HepG2 (cell line): Measurements from ENCODE around the gene CNNM4. TPM values are rescaled to one million over a fixed set of nuclear protein-coding genes. Genes with fewer than 3 reads are reported as not detected.

Experiments
- ARNT ChIP-seq: fragments of 450-650 bp; IDR thresholded peaks from 2 replicates; pipeline ENCODE4 v1.6.1; 2017
- CHCHD3 ChIP-seq: sonication (generic); formaldehyde crosslinking; IDR thresholded peaks from 2 replicates; pipeline ENCODE4 v1.8.0; 2022; ENCODE audit warnings: mild to moderate bottlenecking, missing genetic modification reagents, moderate library complexity
- EEA1 ChIP-seq: sonication (generic); formaldehyde crosslinking; IDR thresholded peaks from 2 replicates; pipeline ENCODE4 v1.5.1; 2020; ENCODE audit warnings: mild to moderate bottlenecking, missing genetic modification reagents, borderline replicate concordance
- FOXJ3 ChIP-seq: sonication (generic); formaldehyde crosslinking; IDR thresholded peaks from 2 replicates; pipeline ENCODE4 v1.4.0; 2020; ENCODE audit warnings: missing genetic modification reagents, mild to moderate bottlenecking, borderline replicate concordance
- HIVEP1 ChIP-seq: sonication (generic); formaldehyde crosslinking; IDR thresholded peaks from 2 replicates; pipeline ENCODE4 v1.4.0; 2020; ENCODE audit warnings: mild to moderate bottlenecking, missing genetic modification reagents
- MED13 ChIP-seq: sonication (generic); formaldehyde crosslinking; IDR thresholded peaks from 2 replicates; pipeline ENCODE4 v1.5.0; 2020; ENCODE audit warnings: missing genetic modification reagents
- NCOA2 ChIP-seq: sonication (generic); formaldehyde crosslinking; IDR thresholded peaks from 2 replicates; pipeline ENCODE4 v1.8.0; 2022; ENCODE audit warnings: inconsistent platforms
- PHF20 ChIP-seq: sonication (generic); formaldehyde crosslinking; IDR thresholded peaks from 2 replicates; pipeline ENCODE4 v1.5.0; 2020; ENCODE audit warnings: mild to moderate bottlenecking, missing genetic modification reagents
- ZBTB7B ChIP-seq: sonication (generic); formaldehyde crosslinking; IDR thresholded peaks from 2 replicates; pipeline ENCODE4 v1.4.0; 2020; ENCODE audit warnings: missing genetic modification reagents
- ZFY ChIP-seq: sonication (generic); formaldehyde crosslinking; IDR thresholded peaks from 2 replicates; pipeline ENCODE4 v1.4.0; 2020; ENCODE audit warnings: missing genetic modification reagents
- ZNF101 ChIP-seq: sonication (generic); formaldehyde crosslinking; IDR thresholded peaks from 2 replicates; pipeline ENCODE4 v1.4.0; 2020; ENCODE audit warnings: mild to moderate bottlenecking, low read depth, missing genetic modification reagents, borderline replicate concordance
- ZNF180 ChIP-seq: sonication (generic); formaldehyde crosslinking; IDR thresholded peaks from 2 replicates; pipeline ENCODE4 v1.4.0; 2020; ENCODE audit warnings: low read depth, missing genetic modification reagents, borderline replicate concordance
- ZNF782 ChIP-seq: sonication (generic); formaldehyde crosslinking; IDR thresholded peaks from 2 replicates; pipeline ENCODE4 v1.4.0; 2020; ENCODE audit warnings: missing genetic modification reagents, mild to moderate bottlenecking, borderline replicate concordance
- polyA plus RNA-seq, 8 experiments: library from polyadenylated mRNA; depleted of rRNA in 3 of 8; stranded (reverse) in 7 of 8; unstranded in 1 of 8; fragments of >200 nt; fragmentation: Illumina TruSeq in 4 of 8; extraction: Trizol in 4 of 8; gene quantifications; 2 replicates each; pipeline versions ENCODE4 v1.2.1 to v1.2.3, GENCODE V29; 2011 to 2016; ENCODE audit warnings: low read depth in 4 of 8, missing spikeins in 1 of 8, mixed read lengths in 1 of 8; ENCODE audit not compliant: insufficient read depth in 1 of 8
- total RNA-seq, 5 experiments: library from RNA; depleted of rRNA; stranded (reverse); fragments of >200 nt; fragmentation: Illumina TruSeq; extraction: Trizol; gene quantifications; 2 replicates each; pipeline ENCODE4 v1.2.3, GENCODE V29; 2016; ENCODE audit warnings: low read depth in 1 of 5
- TF ChIP-seq, protein P1 (sequence below): sonication (generic); formaldehyde crosslinking; IDR thresholded peaks from 2 replicates; pipeline ENCODE4 v1.8.0; 2022; ENCODE audit warnings: missing genetic modification reagents, mild to moderate bottlenecking, borderline replicate concordance
- TF ChIP-seq, protein P2 (sequence below): sonication (generic); formaldehyde crosslinking; IDR thresholded peaks from 2 replicates; pipeline ENCODE4 v1.9.0; 2022; ENCODE audit warnings: missing genetic modification reagents, mild to moderate bottlenecking, borderline replicate concordance
- TF ChIP-seq, protein P3 (sequence below): sonication (generic); formaldehyde crosslinking; IDR thresholded peaks from 2 replicates; pipeline ENCODE4 v1.4.0; 2020; ENCODE audit warnings: missing genetic modification reagents, borderline replicate concordance
- TF ChIP-seq, protein P4 (sequence below): sonication (generic); formaldehyde crosslinking; IDR thresholded peaks from 2 replicates; pipeline ENCODE4 v1.8.1; 2022; ENCODE audit warnings: low read depth, mild to moderate bottlenecking, missing genetic modification reagents
- TF ChIP-seq, protein P5 (sequence below): sonication (generic); formaldehyde crosslinking; IDR thresholded peaks from 2 replicates; pipeline ENCODE4 v1.4.0; 2020; ENCODE audit warnings: low read depth, mild to moderate bottlenecking, missing genetic modification reagents
- TF ChIP-seq, protein P6 (sequence below): IDR thresholded peaks from 2 replicates; pipeline ENCODE4 v1.6.1; 2016; ENCODE audit warnings: missing compliant biosample characterization, missing genetic modification reagents, borderline replicate concordance

CNNM4 gene
- total and polyA plus RNA-seq, 2 of the 13 experiments (the other 11 are each of a cell fraction or from before 2014, with no cell fraction given) = 5.9 to 8.4 TPM

DNA sequence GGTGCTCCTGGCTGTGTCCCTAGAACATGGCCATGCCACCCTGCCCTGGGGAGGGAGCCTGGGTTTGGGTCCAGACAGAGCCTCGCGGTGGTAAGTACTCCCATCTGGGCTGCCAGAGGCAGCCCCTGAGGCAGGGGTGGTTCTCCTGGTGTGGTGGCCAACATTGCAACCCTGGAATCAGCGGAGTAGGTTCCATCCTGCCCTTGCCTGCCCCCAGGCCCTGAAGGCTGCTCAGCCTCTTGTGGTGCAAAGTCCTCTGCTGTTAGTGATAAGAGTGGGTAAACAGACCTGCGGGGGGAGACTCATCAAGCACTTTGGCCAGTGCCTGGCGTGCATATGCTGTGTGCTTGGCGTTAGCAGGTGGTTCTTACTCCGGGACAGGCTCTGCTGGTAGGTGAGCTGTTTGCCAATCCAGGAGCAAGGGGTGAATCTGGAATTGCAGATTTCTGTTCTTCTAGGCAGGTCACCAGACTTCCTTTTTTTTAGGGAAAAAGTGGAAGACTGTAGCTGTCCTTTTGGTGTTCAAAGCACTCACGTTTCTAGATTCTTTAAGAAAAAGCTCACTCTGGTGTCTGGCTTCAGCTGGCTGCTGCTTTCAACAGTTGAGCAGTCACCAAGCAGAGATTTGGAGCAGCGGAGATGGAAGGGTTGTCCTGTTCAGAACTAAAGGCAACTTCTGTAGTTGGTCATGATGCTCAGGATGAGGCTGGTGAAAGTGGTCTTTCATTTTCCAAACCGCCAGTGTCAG is 58.6 kb downstream of the CNNM4 start (continued):
- TF ChIP-seq, protein P1, sequence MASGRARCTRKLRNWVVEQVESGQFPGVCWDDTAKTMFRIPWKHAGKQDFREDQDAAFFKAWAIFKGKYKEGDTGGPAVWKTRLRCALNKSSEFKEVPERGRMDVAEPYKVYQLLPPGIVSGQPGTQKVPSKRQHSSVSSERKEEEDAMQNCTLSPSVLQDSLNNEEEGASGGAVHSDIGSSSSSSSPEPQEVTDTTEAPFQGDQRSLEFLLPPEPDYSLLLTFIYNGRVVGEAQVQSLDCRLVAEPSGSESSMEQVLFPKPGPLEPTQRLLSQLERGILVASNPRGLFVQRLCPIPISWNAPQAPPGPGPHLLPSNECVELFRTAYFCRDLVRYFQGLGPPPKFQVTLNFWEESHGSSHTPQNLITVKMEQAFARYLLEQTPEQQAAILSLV (CRISPR knock-in tag) = peak; percentile 96
- TF ChIP-seq PHF20 (peak; percentile 40; the same call in 1 of the 2 replicates), ZFY (CRISPR knock-in tag) (peak; percentile 84), ZBTB7B (peak; percentile 96), NCOA2 (CRISPR knock-in tag) (peak; percentile 93), CHCHD3 (CRISPR knock-in tag) (no peak), ZNF782 (CRISPR knock-in tag) (peak; percentile 48; the same call in 1 of the 2 replicates), MED13 (peak; percentile 88; the same call in 1 of the 2 replicates), ARNT (no peak), ZNF180 (CRISPR knock-in tag) (no peak), HIVEP1 (no peak; the same call in 1 of the 2 replicates), EEA1 (CRISPR knock-in tag) (no peak), ZNF101 (CRISPR knock-in tag) (no peak), FOXJ3 (peak; percentile 97)
- TF ChIP-seq, protein P2, sequence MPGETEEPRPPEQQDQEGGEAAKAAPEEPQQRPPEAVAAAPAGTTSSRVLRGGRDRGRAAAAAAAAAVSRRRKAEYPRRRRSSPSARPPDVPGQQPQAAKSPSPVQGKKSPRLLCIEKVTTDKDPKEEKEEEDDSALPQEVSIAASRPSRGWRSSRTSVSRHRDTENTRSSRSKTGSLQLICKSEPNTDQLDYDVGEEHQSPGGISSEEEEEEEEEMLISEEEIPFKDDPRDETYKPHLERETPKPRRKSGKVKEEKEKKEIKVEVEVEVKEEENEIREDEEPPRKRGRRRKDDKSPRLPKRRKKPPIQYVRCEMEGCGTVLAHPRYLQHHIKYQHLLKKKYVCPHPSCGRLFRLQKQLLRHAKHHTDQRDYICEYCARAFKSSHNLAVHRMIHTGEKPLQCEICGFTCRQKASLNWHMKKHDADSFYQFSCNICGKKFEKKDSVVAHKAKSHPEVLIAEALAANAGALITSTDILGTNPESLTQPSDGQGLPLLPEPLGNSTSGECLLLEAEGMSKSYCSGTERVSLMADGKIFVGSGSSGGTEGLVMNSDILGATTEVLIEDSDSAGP = peak; percentile 94
- TF ChIP-seq, protein P3, sequence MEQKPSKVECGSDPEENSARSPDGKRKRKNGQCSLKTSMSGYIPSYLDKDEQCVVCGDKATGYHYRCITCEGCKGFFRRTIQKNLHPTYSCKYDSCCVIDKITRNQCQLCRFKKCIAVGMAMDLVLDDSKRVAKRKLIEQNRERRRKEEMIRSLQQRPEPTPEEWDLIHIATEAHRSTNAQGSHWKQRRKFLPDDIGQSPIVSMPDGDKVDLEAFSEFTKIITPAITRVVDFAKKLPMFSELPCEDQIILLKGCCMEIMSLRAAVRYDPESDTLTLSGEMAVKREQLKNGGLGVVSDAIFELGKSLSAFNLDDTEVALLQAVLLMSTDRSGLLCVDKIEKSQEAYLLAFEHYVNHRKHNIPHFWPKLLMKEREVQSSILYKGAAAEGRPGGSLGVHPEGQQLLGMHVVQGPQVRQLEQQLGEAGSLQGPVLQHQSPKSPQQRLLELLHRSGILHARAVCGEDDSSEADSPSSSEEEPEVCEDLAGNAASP = peak; percentile 99
- TF ChIP-seq, protein P4, sequence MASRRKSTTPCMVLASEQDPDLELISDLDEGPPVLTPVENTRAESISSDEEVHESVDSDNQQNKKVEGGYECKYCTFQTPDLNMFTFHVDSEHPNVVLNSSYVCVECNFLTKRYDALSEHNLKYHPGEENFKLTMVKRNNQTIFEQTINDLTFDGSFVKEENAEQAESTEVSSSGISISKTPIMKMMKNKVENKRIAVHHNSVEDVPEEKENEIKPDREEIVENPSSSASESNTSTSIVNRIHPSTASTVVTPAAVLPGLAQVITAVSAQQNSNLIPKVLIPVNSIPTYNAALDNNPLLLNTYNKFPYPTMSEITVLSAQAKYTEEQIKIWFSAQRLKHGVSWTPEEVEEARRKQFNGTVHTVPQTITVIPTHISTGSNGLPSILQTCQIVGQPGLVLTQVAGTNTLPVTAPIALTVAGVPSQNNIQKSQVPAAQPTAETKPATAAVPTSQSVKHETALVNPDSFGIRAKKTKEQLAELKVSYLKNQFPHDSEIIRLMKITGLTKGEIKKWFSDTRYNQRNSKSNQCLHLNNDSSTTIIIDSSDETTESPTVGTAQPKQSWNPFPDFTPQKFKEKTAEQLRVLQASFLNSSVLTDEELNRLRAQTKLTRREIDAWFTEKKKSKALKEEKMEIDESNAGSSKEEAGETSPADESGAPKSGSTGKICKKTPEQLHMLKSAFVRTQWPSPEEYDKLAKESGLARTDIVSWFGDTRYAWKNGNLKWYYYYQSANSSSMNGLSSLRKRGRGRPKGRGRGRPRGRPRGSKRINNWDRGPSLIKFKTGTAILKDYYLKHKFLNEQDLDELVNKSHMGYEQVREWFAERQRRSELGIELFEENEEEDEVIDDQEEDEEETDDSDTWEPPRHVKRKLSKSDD = peak; percentile 74
- TF ChIP-seq, protein P5, sequence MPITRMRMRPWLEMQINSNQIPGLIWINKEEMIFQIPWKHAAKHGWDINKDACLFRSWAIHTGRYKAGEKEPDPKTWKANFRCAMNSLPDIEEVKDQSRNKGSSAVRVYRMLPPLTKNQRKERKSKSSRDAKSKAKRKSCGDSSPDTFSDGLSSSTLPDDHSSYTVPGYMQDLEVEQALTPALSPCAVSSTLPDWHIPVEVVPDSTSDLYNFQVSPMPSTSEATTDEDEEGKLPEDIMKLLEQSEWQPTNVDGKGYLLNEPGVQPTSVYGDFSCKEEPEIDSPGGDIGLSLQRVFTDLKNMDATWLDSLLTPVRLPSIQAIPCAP (CRISPR knock-in tag) = no peak
- TF ChIP-seq, protein P6, sequence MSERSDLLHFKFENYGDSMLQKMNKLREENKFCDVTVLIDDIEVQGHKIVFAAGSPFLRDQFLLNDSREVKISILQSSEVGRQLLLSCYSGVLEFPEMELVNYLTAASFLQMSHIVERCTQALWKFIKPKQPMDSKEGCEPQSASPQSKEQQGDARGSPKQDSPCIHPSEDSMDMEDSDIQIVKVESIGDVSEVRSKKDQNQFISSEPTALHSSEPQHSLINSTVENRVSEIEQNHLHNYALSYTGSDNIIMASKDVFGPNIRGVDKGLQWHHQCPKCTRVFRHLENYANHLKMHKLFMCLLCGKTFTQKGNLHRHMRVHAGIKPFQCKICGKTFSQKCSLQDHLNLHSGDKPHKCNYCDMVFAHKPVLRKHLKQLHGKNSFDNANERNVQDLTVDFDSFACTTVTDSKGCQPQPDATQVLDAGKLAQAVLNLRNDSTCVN = peak; percentile 79
